Measurements from ENCODE around the gene TMBIM4.

Gene TMBIM4

DNA sequence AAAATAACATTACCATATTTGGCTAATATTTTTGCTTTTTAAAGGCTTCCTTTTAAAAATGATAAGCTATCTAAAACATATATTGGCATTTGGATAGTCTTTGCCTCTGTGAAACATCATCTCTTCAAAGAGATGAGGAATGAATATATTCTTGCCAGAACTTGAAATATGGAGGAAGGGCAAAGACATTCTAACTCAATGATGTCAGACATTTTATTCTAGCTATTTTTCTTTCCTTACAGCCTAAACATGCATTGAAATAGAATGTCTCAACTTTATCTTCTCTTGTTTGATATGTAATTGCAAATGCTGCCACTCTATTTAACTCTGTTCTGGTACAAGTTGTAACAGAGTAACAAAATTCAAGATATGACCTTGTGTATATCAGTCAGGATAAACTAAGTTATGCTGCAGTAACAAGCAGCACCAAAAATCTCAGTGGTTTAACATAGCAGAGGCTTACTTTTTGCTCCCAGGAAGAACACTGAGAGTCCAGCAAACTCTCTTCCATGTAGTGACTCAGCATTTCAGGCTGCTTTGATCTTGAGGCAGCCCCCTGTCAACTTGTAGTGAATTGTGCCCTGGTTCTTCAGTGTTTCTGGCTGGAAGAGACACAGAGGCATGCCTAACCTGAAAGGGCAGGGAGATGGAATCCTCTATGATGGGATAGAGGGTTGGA is 30.2 kb upstream of the TMBIM4 start:
- H3K4me3 ChIP-seq (replicated peaks; ENCODE audit: low read depth, low read length): no peak overlapping the region
- DNase-seq (ENCODE audit: low read depth): peak; percentile 24
- TF ChIP-seq, protein P1, sequence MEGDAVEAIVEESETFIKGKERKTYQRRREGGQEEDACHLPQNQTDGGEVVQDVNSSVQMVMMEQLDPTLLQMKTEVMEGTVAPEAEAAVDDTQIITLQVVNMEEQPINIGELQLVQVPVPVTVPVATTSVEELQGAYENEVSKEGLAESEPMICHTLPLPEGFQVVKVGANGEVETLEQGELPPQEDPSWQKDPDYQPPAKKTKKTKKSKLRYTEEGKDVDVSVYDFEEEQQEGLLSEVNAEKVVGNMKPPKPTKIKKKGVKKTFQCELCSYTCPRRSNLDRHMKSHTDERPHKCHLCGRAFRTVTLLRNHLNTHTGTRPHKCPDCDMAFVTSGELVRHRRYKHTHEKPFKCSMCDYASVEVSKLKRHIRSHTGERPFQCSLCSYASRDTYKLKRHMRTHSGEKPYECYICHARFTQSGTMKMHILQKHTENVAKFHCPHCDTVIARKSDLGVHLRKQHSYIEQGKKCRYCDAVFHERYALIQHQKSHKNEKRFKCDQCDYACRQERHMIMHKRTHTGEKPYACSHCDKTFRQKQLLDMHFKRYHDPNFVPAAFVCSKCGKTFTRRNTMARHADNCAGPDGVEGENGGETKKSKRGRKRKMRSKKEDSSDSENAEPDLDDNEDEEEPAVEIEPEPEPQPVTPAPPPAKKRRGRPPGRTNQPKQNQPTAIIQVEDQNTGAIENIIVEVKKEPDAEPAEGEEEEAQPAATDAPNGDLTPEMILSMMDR (IDR thresholded peaks at IDR 0.05; ENCODE audit: low read length, missing control alignments): no peak

DNA sequence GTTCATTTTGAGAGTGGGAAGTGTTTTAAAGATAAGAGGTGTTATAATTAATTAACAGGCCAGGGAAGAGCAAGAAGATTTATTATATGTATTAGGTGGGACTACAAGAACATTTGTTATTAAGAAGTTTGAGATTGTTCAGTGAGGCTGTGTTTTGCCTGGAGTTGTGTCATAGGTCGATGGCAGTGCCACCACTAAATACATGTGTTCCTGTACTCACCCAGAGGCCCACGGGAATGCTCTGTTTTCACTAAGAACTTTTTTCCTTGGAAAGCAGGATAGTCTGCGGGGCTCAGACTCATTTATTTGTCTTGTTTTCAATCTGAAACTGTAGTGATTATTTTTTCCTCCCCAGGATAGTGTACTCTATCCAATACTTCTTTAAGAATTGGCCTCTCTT is 29.3 kb upstream of the TMBIM4 start:
- TF ChIP-seq, protein P1 (IDR thresholded peaks at IDR 0.05; ENCODE audit: low read length, missing control alignments): no peak
- no peak overlapping the region for H3K4me3 ChIP-seq (replicated peaks; ENCODE audit: low read depth, low read length)
- DNase-seq (ENCODE audit: low read depth): no peak

DNA sequence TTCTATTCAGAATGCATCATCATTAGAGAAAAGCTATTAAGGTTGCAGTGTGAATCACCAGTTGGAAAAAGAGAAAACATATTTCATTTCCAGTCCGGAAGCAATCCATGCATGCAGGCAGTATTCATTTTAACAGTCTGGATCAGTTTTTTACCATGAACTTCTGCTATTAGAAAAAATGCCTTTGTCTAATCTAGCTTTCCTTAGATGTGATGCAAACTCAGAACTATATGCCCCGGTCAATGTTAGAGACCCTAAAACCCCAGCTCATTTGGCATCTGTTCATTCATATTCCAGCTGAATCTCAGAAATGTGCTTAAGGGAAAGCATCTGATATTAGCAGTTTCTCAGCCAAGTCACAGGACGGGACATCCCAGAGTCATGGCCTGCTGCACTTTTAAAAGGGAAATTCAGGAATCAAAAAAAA is 27.7 kb upstream of the TMBIM4 start:
- TF ChIP-seq, protein P1 (IDR thresholded peaks at IDR 0.05; ENCODE audit: low read length, missing control alignments): no peak
- peak; percentile 42 for DNase-seq (ENCODE audit: low read depth)
- peak overlapping the region; percentile 19 for H3K4me3 ChIP-seq (replicated peaks; ENCODE audit: low read depth, low read length)

DNA sequence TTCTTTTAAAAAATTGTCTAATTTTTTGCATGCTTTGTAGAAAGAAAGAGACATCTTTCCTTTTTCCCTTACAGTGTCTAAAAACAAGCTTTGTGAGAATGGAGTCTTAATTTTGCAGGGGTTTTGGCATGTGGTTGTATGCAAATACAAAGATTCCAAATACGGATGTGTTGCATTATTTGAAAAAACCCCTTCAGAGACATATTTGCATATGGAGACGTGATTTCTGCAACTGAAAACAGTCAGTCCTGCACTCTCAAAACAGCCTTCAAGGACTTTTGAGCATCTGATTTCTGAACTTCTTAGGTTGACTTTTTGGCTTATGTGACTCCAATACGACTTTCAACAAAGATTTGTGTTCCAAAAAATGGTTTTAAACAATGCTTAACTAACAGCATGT is 27.0 kb upstream of the TMBIM4 start:
- TF ChIP-seq, protein P1 (IDR thresholded peaks at IDR 0.05; ENCODE audit: low read length, missing control alignments): no peak
- peak overlapping the region; percentile 19 for H3K4me3 ChIP-seq (replicated peaks; ENCODE audit: low read depth, low read length)
- DNase-seq (ENCODE audit: low read depth): peak; percentile 87

DNA sequence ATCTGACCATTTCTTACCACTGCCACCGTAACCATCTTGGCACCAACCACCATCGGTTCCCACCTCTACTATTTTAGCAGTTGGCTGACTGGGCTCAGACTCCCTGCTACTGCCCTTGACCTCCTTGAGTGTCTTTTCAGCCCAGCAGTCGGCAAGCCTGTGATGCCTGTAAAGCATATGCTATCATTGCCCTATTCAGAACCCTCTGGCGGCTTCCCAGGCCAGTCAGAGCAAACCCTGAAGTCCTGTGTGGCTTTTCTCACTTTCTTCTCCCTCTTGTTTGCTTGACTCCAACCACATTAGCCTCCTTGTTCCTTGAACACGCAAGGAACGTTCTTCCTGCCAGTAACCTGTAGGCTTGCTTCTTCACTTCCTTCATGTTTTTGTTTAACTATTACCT is 25.4 kb upstream of the TMBIM4 start:
- no peak overlapping the region for H3K4me3 ChIP-seq (replicated peaks; ENCODE audit: low read depth, low read length)
- no peak for DNase-seq (ENCODE audit: low read depth)
- TF ChIP-seq, protein P1 (IDR thresholded peaks at IDR 0.05; ENCODE audit: low read length, missing control alignments): no peak

DNA sequence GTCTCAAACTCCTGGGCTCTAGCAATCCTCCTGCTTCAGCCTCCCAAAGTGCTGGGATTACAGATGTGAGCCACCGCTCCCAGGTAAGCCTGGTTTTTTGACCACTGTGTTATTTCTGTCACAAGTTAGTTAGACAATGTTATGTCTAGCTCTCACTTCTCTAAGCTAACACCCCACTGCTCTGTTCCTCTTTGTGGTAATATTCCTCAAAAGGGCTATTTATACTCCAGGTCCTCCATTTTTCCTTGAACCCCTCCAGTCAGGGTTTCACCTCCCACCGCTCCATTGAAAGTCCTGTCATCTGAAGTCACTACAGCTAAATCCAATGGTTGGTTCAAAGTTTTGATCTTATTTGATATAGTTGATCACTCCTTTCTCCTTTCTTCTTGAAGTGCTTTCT is 24.3 kb upstream of the TMBIM4 start:
- DNase-seq (ENCODE audit: low read depth): no peak
- TF ChIP-seq, protein P1 (IDR thresholded peaks at IDR 0.05; ENCODE audit: low read length, missing control alignments): no peak
- H3K4me3 ChIP-seq (replicated peaks; ENCODE audit: low read depth, low read length): no peak overlapping the region

DNA sequence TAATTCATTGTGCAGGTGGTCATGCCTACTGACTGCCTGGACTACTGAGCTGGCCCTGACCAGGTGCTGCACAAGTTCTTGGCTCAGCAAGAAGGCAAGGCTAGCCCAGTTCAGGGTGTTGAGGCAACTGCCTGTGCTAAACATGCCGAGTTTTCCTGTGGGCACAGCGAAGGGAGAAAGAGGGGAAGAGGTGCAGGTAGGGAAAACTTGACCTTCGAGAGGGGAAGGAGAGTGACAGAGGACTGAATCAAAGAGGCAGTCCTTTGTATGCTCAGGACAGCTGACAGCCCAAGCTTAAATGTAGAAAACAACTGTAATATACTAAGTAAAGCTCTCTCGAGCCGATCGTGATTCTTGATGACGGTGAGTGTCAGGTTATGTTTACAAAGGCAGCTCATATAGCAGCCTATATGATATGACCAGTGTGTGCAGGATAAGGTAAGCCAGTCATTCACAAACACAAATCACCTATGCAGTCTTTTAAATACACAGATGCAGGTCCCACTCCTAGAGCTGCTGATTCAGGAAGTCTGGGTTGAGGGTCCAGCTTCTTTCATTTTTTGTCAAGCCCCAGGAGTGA is 21.8 kb upstream of the TMBIM4 start:
- TF ChIP-seq, protein P1 (IDR thresholded peaks at IDR 0.05; ENCODE audit: low read length, missing control alignments): no peak
- no peak for DNase-seq (ENCODE audit: low read depth)
- H3K4me3 ChIP-seq (replicated peaks; ENCODE audit: low read depth, low read length): peak overlapping the region; percentile 61
